Heart left ventricle (tissue), 16 donors: ENCODE measurements around the gene SAMD11. TPM values are rescaled to one million over a fixed set of nuclear protein-coding genes. Genes with fewer than 3 reads are reported as not detected.

Experiments
- ATAC-seq, 4 donors: fragments of 200-7000 bp; cut with Tn5 transposase; one replicate each; pipeline ENCODE4 v1.9.1; 2020 to 2022; ENCODE audit warnings: moderate library complexity in 4 of 4, mild to moderate bottlenecking in 3 of 4, moderate number of reproducible peaks in 1 of 4
- DNase-seq, 5 donors: peaks; one replicate each; pipeline ENCODE4 v3.0.0-alpha.2; 2020
- H3K27ac ChIP-seq, 12 donors: fragments of 200-600 bp; sonication (generic) in 4 of 12; one replicate each; pipeline versions ENCODE4 v1.5.0 to v1.8.0; 2016 to 2022; ENCODE audit warnings: mild to moderate bottlenecking in 2 of 12
- H3K27me3 ChIP-seq, 9 donors: fragments of 200-600 bp; sonication (generic) in 2 of 9; one replicate each; pipeline versions ENCODE4 v1.5.1 to v1.8.0; 2016 to 2022; ENCODE audit warnings: mild to moderate bottlenecking in 3 of 9
- H3K36me3 ChIP-seq, 9 donors: fragments of 200-600 bp; sonication (generic) in 2 of 9; one replicate each; pipeline versions ENCODE4 v1.5.0 to v1.8.0; 2018 to 2022; ENCODE audit warnings: mild to moderate bottlenecking in 2 of 9
- H3K4me1 ChIP-seq, 12 donors: fragments of 200-600 bp; sonication (generic) in 4 of 12; one replicate each; pipeline versions ENCODE4 v1.5.0 to v1.8.0; 2016 to 2022; ENCODE audit warnings: mild to moderate bottlenecking in 3 of 12
- H3K4me3 ChIP-seq, 12 donors: fragments of 200-600 bp; sonication (generic) in 4 of 12; one replicate each; pipeline versions ENCODE4 v1.5.0 to v1.8.0; 2017 to 2022; ENCODE audit warnings: mild to moderate bottlenecking in 9 of 12, moderate library complexity in 4 of 12
- H3K9me3 ChIP-seq, 12 donors: fragments of 200-600 bp; sonication (generic) in 4 of 12; one replicate each; pipeline versions ENCODE4 v1.5.0 to v1.8.0; 2016 to 2022; ENCODE audit warnings: mild to moderate bottlenecking in 1 of 12
- CTCF ChIP-seq, 12 donors: fragments of 200-600 bp; sonication (generic) in 4 of 12; IDR thresholded peaks; one replicate each; pipeline versions ENCODE4 v1.5.0 to v1.8.0; 2018 to 2022; ENCODE audit warnings: antibody characterized with exemption in 12 of 12, mild to moderate bottlenecking in 5 of 12
- POLR2A ChIP-seq, 2 donors: fragments of 450-650 bp; IDR thresholded peaks; one replicate each; pipeline ENCODE4 v1.6.1; 2017; ENCODE audit warnings: antibody characterized with exemption in 2 of 2, mild to moderate bottlenecking in 2 of 2, moderate library complexity in 2 of 2
- WGBS, 4 donors: extraction: QIAGEN DNeasy Blood & Tissue Kit in 2 of 4; methylation state at CpG; one replicate each; pipeline versions ENCODE4 v1.1.5 to v1.1.7; 2013 to 2018; 5-methylcytosine and 5-hydroxymethylcytosine counted together
- intact Hi-C, 10 donors: fragments of 100-400 bp; cut with DNase I; formaldehyde crosslinking; loops; one replicate each; pipeline versions ENCODE4 v1.11.1 to v1.14.2; 2022
- polyA plus RNA-seq, 2 donors: library from polyadenylated mRNA; stranded (reverse); fragments of 200-250 nt; gene quantifications; one replicate each; pipeline ENCODE4 v1.2.3, GENCODE V29; 2013
- total RNA-seq, 9 donors: library from RNA; depleted of rRNA in 2 of 9; stranded (reverse); fragments of >200 nt in 2 of 9; fragmentation: NEBNext Ultra II Directional in 3 of 9; extraction: Animal tissue kit (Norgen Biotek cat#: 25700) in 3 of 9; gene quantifications; one replicate each; pipeline versions ENCODE4 v1.1.0 to v1.2.4, GENCODE V29; 2016 to 2023
- donor health status: ischemic (EF 13 %, LVEDD 7.1; RV severe dilation, severe dysfunction).
- donor health status: healthy with polysubstance abuse.
- donor health status: DM: no; HTN: yes; CAD: no.
- donor health status: DM: no; HTN: no; CAD: no.
- donor health status: ischemic (EF 25% LVEDD 6.9; RV normal size, moderate dysfunction).
- donor health status: ischemic (EF 25% LVEDD 5.7; RV mildly dilated, moderate dysfunction).
- donor health status: healthy.
- donor health status: DM: yes; HTN: yes; CAD: no.
- donor health status: ischemic (EF 35%, LVEDD 5.7; RV mildly dilated, moderate dysfunction).
- donor health status: nonischemic (EF 11% LVEDD 7.7; RV severe dilation, severe dysfunction).
- donor health status: DM: yes; HTN: yes; CAD: no.
- donor health status: PGD.
- donor health status: ischemic (EF 29% LVEDD 5.4; RV normal size, mild dysfunction).
- donor health status: nonischemic (EF 23%, LVEDD 6.1; RV moderate dilation, normal function).

Gene SAMD11
- total and polyA plus RNA-seq, 11 donors = 0.38 to 3.2 (median 0.96) TPM

- 72 to 80% (median 76%) methylated on average over 5 to 29 of the region's 29 CpGs for WGBS, 4 donors
- peaks cover 18 to 85% (median 43%) of the 10 kb centered on the region in 9 donors for H3K27me3 ChIP-seq
- H3K4me3 ChIP-seq = no peak overlapping the region
- ATAC-seq = no peak
- intact Hi-C loops = no loop called here
- peak in 1 of 5 donors; percentile 44 for DNase-seq
- peak in 1 of 12 donors; percentile 10 for TF ChIP-seq CTCF (IDR thresholded peaks at IDR 0.05)
- TF ChIP-seq POLR2A (IDR thresholded peaks at IDR 0.05) = no peak
- no peak overlapping the region for H3K27ac ChIP-seq
- H3K9me3 ChIP-seq = no peaks in the 10 kb centered on the region
- H3K4me1 ChIP-seq = peaks cover 0 to 45% (median 20%) of the 10 kb centered on the region in 12 donors
- H3K36me3 ChIP-seq = no peaks in the 10 kb centered on the region
Measured at GRCh38 chr1:919271-919872, 4.4 kb upstream of the SAMD11 start.

GRCh38 chr1:920010-920409, 3.7 kb upstream of the SAMD11 start:
- WGBS, 4 donors = 56 to 76% (median 70%) methylated on average over 16 to 23 of the region's 23 CpGs
- peaks cover 17 to 90% (median 49%) of the 10 kb centered on the region in 9 donors for H3K27me3 ChIP-seq
- ATAC-seq (no peak), DNase-seq (peak in 1 of 5 donors; percentile 63)
- peaks cover 0 to 50% (median 25%) of the 10 kb centered on the region in 12 donors for H3K4me1 ChIP-seq
- no peak for TF ChIP-seq POLR2A (IDR thresholded peaks at IDR 0.05)
- TF ChIP-seq CTCF (IDR thresholded peaks at IDR 0.05) = no peak
- H3K9me3 ChIP-seq = no peaks in the 10 kb centered on the region
- no peak overlapping the region for H3K4me3 ChIP-seq
- H3K36me3 ChIP-seq = no peaks in the 10 kb centered on the region
- intact Hi-C loops = no loop called here
- no peak overlapping the region for H3K27ac ChIP-seq

GRCh38 chr1:920521-920920, 3.2 kb upstream of the SAMD11 start:
- Histone ChIP-seq H3K9me3 (no peaks in the 10 kb centered on the region), H3K27me3 (peaks cover 18 to 91% (median 54%) of the 10 kb centered on the region in 9 donors), H3K27ac (no peak overlapping the region), H3K36me3 (no peaks in the 10 kb centered on the region), H3K4me3 (peak overlapping the region in 4 of 12 donors; percentile 0 to 24 (median 13)), H3K4me1 (peaks cover 0 to 52% (median 28%) of the 10 kb centered on the region in 12 donors)
- TF ChIP-seq CTCF (IDR thresholded peaks at IDR 0.05) (no peak), POLR2A (IDR thresholded peaks at IDR 0.05) (no peak)
- WGBS, 4 donors = 0 to 30% (median 20%) methylated on average over 2 to 13 of the region's 13 CpGs
- ATAC-seq (no peak), DNase-seq (peak in 1 of 5 donors; percentile 28)
- intact Hi-C loops = no loop called here

GRCh38 chr1:921011-921837, 2.5 kb upstream of the SAMD11 start:
- intact Hi-C loops = no loop called here
- H3K27me3 ChIP-seq = peaks cover 22 to 91% (median 61%) of the 10 kb centered on the region in 9 donors
- no peaks in the 10 kb centered on the region for H3K36me3 ChIP-seq
- 27 to 35% (median 32%) methylated on average over 27 to 38 of the region's 38 CpGs for WGBS, 4 donors
- H3K27ac ChIP-seq = no peak overlapping the region
- peak in 3 of 4 donors; percentile 65 to 83 (median 80) for ATAC-seq
- peaks cover 0 to 58% (median 34%) of the 10 kb centered on the region in 12 donors for H3K4me1 ChIP-seq
- H3K9me3 ChIP-seq = no peaks in the 10 kb centered on the region
- no peak for TF ChIP-seq POLR2A (IDR thresholded peaks at IDR 0.05)
- TF ChIP-seq CTCF (IDR thresholded peaks at IDR 0.05) = peak; percentile 18 to 71 (median 54)
- peak overlapping the region in 6 of 12 donors; percentile 0 to 24 (median 8) for H3K4me3 ChIP-seq
- DNase-seq = peak; percentile 66 to 86 (median 80)
